ENCODE data around the gene RYR2.

DNA sequence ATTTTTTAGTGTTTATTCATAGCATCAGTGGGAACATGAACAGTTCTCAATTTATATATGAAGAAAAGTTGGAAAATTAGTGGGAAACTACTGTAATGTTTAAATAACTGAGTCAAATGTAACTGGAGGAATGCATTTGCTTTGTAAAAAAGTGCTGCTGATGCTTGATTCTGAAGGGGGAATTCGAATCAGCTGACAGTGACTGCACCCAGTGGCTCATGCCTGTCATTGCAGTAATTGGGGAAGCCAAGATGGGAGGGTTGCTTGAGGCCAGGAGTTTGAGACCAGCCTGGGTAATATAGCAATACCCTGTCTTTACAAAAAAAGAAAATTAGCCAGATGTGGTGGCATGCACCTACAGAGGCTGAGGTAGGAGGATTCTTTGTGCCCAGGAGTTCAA lies 450.4 kb downstream of the RYR2 start:
- no peak for TF ChIP-seq ZFX (IDR thresholded peaks at IDR 0.05)
- TF ChIP-seq, protein P1, sequence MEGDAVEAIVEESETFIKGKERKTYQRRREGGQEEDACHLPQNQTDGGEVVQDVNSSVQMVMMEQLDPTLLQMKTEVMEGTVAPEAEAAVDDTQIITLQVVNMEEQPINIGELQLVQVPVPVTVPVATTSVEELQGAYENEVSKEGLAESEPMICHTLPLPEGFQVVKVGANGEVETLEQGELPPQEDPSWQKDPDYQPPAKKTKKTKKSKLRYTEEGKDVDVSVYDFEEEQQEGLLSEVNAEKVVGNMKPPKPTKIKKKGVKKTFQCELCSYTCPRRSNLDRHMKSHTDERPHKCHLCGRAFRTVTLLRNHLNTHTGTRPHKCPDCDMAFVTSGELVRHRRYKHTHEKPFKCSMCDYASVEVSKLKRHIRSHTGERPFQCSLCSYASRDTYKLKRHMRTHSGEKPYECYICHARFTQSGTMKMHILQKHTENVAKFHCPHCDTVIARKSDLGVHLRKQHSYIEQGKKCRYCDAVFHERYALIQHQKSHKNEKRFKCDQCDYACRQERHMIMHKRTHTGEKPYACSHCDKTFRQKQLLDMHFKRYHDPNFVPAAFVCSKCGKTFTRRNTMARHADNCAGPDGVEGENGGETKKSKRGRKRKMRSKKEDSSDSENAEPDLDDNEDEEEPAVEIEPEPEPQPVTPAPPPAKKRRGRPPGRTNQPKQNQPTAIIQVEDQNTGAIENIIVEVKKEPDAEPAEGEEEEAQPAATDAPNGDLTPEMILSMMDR (conservative IDR thresholded peaks at IDR 0.05): peak; percentile 27; the same call in 1 of the 2 replicates
